GM13977 (cell line): Measurements from ENCODE around the gene NEIL3.
"Not testable (repeated sequence)": the region's sequence is repeated elsewhere in the genome, so short reads cannot be mapped to it uniquely, and the experiment has no call there.

Source experiments
- DNase-seq: peaks from one replicate; pipeline ENCODE4 v3.0.0; 2012; ENCODE audit warnings: low spot score
- in situ Hi-C: fragments of 300-500 bp; cut with MboI; formaldehyde crosslinking; loops from one replicate; pipeline ENCODE4 v1.12.0; 2022; ENCODE audit warnings: low sequenced_read_pairs, low pct_unique_long_range_greater_than_20kb, mixed read lengths, inconsistent platforms; ENCODE audit not compliant: unreplicated experiment
- TF ChIP-seq, protein P1 (sequence below): IDR thresholded peaks from 2 replicates; pipeline ENCODE4 v1.5.1; 2012; ENCODE audit warnings: mild to moderate bottlenecking, control low read depth; ENCODE audit not compliant: insufficient read depth; ENCODE audit errors: extremely low read depth, missing control alignments

The NEIL3 gene

DNA sequence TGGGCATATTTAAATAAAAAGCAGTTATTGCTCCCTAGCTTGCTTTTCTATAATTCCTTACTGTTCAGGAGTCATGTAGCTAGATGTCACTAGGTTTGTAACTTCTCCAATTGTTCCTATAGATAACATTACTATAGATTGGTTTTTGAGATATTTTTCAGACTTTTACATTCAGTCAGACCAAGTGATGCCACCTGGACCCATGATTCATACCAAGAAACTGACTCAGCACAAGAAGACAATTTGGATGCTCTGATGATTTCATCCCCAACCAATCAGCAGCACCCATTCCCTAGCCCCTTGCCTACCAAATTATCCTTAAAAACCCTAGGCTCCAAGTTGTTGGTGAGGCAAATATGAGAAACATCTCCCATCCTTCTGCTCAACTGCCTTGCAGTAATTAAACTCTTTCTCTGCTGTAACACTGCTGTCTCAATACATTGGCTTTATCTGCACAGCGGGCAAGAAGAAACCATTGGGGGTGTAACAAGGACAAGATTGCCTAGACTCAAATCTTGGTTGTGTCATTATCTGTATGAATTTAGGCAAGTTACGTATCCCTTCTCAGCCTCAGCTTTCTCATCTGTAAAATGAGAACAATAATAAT is 11.8 kb upstream of the NEIL3 start:
- TF ChIP-seq, protein P1, sequence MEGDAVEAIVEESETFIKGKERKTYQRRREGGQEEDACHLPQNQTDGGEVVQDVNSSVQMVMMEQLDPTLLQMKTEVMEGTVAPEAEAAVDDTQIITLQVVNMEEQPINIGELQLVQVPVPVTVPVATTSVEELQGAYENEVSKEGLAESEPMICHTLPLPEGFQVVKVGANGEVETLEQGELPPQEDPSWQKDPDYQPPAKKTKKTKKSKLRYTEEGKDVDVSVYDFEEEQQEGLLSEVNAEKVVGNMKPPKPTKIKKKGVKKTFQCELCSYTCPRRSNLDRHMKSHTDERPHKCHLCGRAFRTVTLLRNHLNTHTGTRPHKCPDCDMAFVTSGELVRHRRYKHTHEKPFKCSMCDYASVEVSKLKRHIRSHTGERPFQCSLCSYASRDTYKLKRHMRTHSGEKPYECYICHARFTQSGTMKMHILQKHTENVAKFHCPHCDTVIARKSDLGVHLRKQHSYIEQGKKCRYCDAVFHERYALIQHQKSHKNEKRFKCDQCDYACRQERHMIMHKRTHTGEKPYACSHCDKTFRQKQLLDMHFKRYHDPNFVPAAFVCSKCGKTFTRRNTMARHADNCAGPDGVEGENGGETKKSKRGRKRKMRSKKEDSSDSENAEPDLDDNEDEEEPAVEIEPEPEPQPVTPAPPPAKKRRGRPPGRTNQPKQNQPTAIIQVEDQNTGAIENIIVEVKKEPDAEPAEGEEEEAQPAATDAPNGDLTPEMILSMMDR = no peak
- in situ Hi-C loops = no loop called here
- no peak for DNase-seq

GRCh38 chr4:177301126-177301639 is 8.5 kb upstream of the NEIL3 start:
- in situ Hi-C loops = no loop called here
- TF ChIP-seq, protein P1 = no peak
- no peak for DNase-seq

DNA sequence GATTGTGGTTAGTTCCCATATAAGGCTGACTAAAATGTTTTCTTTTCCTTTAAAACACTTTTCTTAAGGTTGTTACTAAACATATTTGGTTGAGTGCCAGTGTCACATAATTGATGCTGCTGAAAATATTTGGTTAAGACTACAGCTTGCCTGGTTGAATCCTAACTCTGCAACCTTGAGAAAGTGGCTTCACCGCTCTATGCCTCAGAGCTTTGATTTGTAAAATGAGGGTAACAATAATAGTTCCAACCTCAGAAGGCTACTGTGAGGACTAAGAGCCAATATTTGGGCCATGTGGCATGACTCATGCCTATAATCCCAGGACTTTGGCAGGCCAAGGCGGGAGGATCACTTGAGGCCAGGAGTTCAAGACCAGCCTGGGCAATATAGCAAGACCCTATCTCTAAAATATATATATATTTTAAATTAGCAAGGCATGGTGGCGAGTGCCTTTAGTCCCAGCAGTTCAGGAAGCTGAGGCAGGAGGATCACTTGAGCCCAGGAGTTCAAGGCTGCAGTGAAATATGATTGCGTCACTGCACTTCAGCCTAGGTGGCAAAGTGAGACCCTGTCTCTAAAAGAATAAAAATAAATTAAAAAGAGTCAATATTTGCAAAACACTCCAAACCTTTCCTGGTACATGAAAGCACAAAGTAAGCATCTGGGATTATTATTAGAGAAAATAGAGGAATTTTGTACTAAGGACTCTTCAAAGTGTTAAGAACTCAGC is 7.1 kb upstream of the NEIL3 start:
- TF ChIP-seq, protein P1 = no peak
- DNase-seq = no peak
- in situ Hi-C loops = no loop called here

GRCh38 chr4:177304094-177304493 is 5.6 kb upstream of the NEIL3 start:
- in situ Hi-C loops = no loop called here
- DNase-seq = no peak
- TF ChIP-seq, protein P1 = no peak

- in situ Hi-C loops, DNase-seq: not testable (repeated sequence)
These were observed 4.8 kb upstream of the NEIL3 start for GRCh38 chr4:177304864-177305263.

DNA sequence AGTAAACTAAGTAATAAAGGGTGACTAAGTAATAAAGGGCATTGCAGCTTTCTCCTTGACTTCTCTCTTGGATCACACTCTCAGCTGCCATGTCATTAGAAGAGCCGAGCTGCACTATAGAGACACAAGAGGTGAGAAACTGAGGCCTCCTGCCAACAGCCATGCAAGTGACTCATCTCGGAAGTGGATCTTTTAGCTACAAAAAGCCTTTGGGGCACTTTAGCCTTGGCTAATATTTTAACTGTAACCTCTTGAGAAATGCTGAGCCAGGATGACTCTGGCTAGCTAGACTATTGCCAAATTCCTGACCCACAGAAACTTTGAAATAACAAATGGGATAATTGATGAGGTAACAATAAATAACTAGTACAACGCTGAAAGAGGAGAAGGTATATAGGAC is 1.5 kb upstream of the NEIL3 start:
- DNase-seq = no peak
- TF ChIP-seq, protein P1 = no peak
- in situ Hi-C loops = no loop called here

GRCh38 chr4:177308847-177309521 is 690 bp upstream of the NEIL3 start:
- DNase-seq = no peak

More at GRCh38 chr4:177308847-177309521, 690 bp upstream of the NEIL3 start:
- TF ChIP-seq, protein P1 = no peak
- in situ Hi-C loops = no loop called here
